Measurements from ENCODE around the gene GAB4.
A peak's percentile ranks its signal among the peaks of the same experiment; 100 is the strongest.
"Not testable (repeated sequence)": the region's sequence is repeated elsewhere in the genome, so short reads cannot be mapped to it uniquely, and the experiment has no call there.

Gene GAB4

DNA sequence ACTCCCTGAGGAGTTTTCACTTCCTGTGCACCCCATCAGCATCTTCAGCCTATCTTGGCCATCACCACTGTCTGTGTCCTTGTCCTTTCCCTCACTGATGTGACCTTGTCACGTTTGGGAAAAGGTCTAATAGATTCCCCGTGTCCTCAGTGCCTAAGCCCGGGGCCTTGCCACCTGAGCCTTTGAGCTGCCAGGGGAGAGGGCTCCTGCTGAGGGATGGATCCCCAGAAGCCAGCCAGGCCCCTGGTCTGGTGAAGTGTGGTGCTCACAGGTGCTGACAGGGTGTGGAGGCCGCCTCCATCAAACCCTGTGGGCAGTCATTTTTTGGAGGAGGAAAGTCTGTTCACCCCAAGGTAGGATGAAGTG is 47.2 kb downstream of the GAB4 start:
- DNase-seq = peak in 1 of 10 donors; percentile 76
- intact Hi-C loops (cut with DNase I) = no loop called here

DNA sequence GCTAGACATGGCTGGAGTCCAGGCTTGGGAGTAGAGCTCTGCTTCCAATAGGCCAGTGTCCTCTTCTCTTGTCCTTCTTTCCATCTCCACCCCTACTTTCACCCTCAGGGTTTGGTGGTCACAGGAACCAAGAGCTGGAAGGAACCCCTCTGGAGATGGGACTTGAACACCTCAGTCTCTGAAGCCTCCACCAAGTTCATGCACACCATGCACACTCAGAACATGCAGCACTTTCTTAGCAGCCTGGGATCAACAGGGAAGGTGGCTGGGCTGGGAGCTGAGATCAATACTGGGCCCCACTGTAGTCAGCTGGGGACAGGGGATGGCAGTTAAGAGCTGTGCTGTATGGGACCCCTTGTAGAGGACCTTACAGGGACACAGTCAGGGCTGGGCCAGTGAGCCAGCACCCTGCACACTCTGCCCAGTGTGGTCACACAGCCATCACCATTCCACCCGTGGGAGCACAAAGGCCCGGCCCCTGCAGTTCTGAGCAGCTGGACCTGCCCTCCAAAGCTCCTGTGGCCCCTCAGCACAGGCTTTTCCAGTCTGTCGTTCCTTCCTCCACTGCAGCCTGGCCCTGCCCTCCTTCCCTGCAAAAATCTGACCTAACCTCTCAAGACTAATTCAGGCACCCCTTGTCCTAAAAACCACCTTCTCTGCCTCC is 47.7 kb downstream of the GAB4 start:
- no peak for DNase-seq
- intact Hi-C loops (cut with DNase I) = no loop called here

DNA sequence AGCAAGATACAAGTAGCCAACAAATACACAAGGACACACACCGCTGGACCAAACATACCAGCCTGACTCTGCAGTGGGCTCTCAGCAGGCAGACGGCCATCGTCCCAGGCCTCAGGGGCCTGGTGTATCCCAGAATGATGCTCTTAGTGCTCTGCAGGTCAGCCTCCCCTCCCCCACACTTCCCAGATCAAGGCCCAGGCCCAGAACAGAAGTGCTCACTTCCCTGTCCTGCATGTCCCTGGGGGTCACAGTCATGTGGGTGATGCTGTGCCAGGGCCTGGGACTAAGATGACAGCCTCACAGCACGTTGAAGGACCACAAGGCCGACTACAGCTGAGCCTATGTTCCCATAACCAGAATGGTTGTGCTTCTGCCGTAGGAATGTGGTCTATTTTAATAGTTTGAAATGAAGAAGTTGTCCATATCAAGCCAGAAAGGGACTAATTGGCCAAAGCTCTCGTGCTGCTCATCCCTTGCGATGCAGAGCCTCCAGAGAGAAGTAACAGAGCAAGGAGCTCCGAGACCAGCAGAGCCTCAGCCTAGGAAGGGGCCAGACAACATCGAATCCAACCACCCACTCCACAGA is 48.6 kb downstream of the GAB4 start:
- no peak for DNase-seq
- intact Hi-C loops (cut with DNase I) = no loop called here

DNA sequence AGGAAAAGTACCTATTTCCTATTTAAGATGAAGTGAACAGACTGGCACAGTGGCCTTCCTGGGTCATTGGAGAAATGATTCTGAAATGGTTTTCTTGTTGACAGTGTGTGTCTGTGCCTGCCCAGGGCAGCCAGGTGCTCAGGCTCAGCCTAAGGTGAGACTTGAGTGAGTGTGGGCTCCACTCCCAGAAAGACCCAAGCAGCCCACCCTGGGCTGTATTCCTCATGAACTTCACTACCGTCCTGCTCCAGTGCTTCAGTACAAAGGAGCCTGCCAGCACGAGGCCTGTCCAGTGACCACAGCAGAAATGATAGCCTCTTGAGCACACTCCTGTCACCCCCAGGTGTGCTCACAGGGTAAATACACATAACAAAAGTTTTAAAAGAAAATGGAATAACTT is 49.5 kb downstream of the GAB4 start:
- no peak for DNase-seq
- intact Hi-C loops (cut with DNase I) = no loop called here

DNA sequence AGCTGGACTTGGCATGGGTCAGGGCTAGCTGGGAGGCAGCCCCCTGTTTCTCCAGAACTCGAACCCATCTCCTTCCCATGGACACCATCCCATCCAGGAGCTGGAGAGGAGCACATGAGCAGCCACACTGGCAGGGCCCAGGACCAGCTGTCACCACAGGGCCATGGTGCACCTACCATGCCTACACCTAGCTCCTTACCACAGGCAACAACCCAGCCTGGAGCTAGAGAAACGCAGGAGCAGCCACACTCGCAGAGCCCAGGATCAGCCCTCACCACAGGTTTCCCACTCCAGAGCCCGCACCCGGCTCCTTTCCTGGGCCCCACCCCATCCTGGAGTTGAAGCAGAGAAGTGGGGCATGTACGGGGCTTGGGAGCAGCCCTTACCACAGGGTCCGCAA is 50.2 kb downstream of the GAB4 start:
- peak in 1 of 10 donors; percentile 57 for DNase-seq
- intact Hi-C loops (cut with DNase I) = no loop called here

- DNase-seq = no peak
- intact Hi-C loops (cut with DNase I) = no loop called here
Observed at GRCh38 chr22:16956290-16956689, 51.7 kb downstream of the GAB4 start.

- intact Hi-C loops (cut with DNase I) = no loop called here
- DNase-seq = peak in 3 of 10 donors; percentile 27 to 47 (median 41)
Observed at GRCh38 chr22:16955678-16956210, 52.3 kb downstream of the GAB4 start.

DNA sequence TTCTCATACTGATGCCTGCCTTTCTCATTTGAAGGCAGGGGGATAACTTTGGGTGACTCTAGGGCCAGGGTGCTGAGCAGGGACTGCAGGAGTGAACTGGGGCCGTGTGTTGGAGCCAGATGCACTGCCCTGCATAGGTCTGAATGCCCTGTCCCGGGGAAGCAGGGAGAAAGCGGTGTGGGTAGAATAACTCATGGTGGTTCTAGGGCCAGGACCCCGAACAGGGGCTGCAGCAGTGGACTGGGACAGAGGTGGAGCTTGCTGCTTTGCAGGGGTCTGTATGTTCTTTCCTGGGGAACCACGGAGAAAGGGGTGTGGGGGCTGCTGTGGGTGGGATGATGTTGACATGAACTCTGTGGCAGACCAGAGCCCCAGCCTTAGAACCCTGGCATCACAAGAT is 52.9 kb downstream of the GAB4 start:
- intact Hi-C loops (cut with DNase I) = no loop called here
- no peak for DNase-seq

- DNase-seq = peak in 1 of 10 donors; percentile 15
- intact Hi-C loops (cut with DNase I) = no loop called here
Observed at GRCh38 chr22:16954060-16954403, 54.0 kb downstream of the GAB4 start.

GRCh38 chr22:16953206-16954059 is 54.6 kb downstream of the GAB4 start:
- intact Hi-C loops (cut with DNase I) = no loop called here

DNA sequence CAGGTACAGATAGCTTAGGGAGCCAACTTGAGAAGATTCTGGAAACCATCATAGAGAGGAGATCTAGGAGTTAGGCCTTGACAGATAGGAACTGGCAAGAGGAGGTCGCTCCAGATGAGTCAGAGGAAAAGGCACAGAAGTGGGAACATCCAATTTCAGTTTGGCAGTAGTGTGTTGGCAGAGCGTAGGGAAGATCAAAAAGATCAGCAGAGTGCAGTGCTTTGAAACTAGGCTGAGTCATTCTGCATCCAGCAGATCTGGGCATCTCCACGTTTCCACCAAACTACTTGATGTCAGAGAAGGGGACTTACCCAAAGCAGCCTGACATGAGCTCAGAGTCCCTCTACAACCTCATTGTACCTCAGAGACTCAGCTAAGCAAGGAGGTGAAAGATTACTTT is 58.5 kb downstream of the GAB4 start:
- peak in 1 of 10 donors; percentile 24 for DNase-seq
- intact Hi-C loops (cut with DNase I) = no loop called here

More at GRCh38 chr22:16953206-16954059, 54.6 kb downstream of the GAB4 start:
- peak in 1 of 10 donors; percentile 50 for DNase-seq

- intact Hi-C loops (cut with DNase I) = no loop called here
- DNase-seq = no peak
Observed at GRCh38 chr22:16937811-16938210, 70.2 kb downstream of the GAB4 start.

DNA sequence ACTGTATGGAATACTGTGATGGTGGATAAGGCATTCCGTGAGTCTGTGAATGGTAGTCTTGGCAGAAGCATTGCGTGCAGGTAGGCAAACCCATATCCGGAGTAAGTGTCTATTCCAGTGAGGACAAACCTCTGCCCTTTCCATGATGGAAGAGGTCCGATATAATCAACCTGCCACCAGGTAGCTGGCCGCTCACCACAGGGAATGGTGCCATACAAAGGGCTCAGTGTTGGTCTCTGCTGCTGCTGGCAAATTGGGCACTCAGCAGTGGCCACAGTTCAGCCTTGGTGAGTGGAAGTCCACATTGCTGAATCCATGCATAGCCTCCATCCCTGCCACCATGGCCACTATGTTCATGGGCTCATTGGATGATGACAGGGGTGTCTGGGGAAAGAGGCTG is 70.8 kb downstream of the GAB4 start:
- intact Hi-C loops (cut with DNase I); DNase-seq: not testable (repeated sequence)

DNA sequence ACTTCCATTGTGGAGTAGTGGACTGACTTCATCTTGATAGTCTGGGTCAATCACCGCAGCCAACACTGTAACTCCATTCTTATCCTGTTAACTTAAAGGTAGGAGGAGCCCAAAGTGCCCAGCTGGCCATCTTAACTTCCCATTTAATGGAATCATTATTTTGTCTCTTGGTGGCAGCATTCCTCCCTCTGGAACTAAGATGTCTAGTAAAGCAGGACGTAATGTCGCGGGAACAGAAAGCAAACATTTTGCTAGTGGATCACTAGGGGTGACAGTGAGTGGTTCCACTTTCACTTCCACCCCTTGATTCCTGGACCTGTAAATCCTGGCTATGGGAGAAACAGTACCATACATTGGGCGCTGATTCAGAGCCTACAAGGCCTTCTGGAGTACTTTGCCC is 71.4 kb downstream of the GAB4 start:
- intact Hi-C loops (cut with DNase I) = loop anchor here (1.0 kb wide), 1 partner anchor 122 kb away; no protein-coding TSS in a partner anchor
- no peak for DNase-seq

DNA sequence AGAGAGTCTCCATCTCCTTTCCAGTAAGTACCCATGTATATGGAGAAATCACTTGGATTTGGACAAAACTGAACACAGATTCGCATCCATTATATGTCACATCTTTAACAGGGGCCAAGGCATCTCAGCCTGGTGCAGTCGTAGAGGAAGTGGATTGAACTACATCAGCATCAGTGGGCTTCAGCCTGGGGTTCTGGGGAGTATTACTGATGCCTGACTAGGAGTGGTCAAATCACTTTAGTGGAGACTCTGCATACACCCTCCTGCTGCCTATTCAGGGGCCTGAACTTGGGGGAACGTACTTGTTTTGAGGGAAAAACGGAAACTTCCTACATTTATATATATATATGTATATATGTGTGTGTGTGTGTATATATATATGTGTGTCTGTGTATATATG is 72.8 kb downstream of the GAB4 start:
- intact Hi-C loops (cut with DNase I) = no loop called here
- no peak for DNase-seq

DNA sequence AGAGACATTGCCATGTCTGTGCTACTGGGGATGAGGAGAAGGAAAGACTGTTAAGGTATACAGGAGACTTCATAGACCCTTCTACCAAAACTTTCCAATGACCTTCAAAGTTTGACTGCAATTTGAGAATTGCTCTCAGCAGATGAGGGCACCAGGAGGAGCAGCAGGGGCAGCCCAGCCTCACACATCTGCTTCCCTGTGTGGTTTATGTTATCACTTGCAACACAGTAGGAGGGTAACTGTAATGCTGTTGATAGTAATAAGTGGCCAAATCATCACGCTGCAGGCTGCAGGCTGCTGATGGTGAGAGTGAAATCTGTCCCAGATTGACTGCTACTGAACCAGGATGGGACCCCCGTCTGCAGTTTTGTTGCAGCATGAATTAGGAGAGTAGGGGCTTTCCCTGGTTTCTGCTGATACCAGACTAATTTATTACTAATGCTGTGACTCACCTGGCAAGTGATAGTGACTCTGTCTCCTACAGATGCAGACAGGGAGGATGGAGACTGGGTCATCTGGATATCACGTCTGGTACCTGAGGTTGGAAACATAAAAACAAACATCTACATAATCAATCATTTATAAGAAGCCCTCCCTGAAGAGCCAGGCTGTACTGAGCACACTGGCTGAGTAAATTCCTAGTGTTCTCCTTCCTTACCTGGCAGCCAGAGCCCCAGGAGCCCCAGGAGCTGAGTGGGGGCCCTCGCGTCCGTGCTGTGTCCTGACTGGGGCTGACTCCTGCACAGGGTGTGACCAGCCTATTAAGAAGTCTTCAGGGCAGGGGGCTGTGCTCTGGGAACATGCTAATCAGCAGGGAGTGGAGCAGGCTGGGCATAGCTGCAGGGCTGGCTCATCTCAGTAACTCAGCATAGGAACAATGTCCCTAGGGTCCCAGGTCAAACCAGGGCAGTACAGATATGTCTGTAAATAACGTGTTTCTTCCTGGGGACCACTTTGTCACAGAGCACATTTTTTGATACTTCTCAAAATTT is 74.4 kb downstream of the GAB4 start:
- no peak for DNase-seq
- intact Hi-C loops (cut with DNase I) = no loop called here

- intact Hi-C loops (cut with DNase I) = no loop called here
- peak in 3 of 10 donors; percentile 12 to 38 (median 37) for DNase-seq
Observed at GRCh38 chr22:16932577-16932976, 75.4 kb downstream of the GAB4 start.

GRCh38 chr22:16925407-16925966 is 82.5 kb downstream of the GAB4 start:
- intact Hi-C loops (cut with DNase I) = no loop called here
- DNase-seq = no peak

- no peak for DNase-seq
- intact Hi-C loops (cut with DNase I) = no loop called here
Observed at GRCh38 chr22:16922706-16923105, 85.3 kb downstream of the GAB4 start.

GRCh38 chr22:16922076-16922475 is 85.9 kb downstream of the GAB4 start:
- no peak for DNase-seq
- intact Hi-C loops (cut with DNase I) = no loop called here
